OCI-LY7 (cell line): ENCODE results near the gene E2F2. TPM values are rescaled to one million over a fixed set of nuclear protein-coding genes. Genes with fewer than 3 reads are reported as not detected.

ENCODE experiments used
- BruUV-seq: library from RNA; stranded (reverse); fragments of 400-500 nt; replicated peaks from 2 replicates; lab custom pipeline; 2021; lab: Mats Ljungman, UMichigan
- CTCF ChIA-PET: fragments of 300-600 bp; sonication (Branson Sonifier 250); formaldehyde crosslinking; loops from one replicate; lab custom pipeline; 2022; ENCODE audit warnings: antibody characterized with exemption; ENCODE audit not compliant: unreplicated experiment; lab: Charles Lee
- POLR2A ChIA-PET: fragments of 300-600 bp; sonication (Branson Sonifier 250); formaldehyde crosslinking; loops from one replicate; lab custom pipeline; 2022; ENCODE audit warnings: antibody characterized with exemption; lab: Charles Lee
- DNase-seq: peaks from one replicate; pipeline ENCODE4 v3.0.0-alpha.2; 2015; ENCODE audit warnings: low spot score
- H2AFZ ChIP-seq: fragments of 200-600 bp; sonication (generic), shearing (Covaris generic); 2 replicates; pipeline ENCODE4 v1.6.1; 2014; ENCODE audit warnings: mild to moderate bottlenecking, antibody characterized with exemption, low read length, moderate library complexity
- H3K27ac ChIP-seq: fragments of 200-600 bp; sonication (generic); 2 replicates; pipeline ENCODE4 v1.5.1; 2014; ENCODE audit warnings: mixed run types, low read depth, mild to moderate bottlenecking, moderate library complexity, low read length, inconsistent platforms; ENCODE audit not compliant: poor library complexity, severe bottlenecking
- H3K36me3 ChIP-seq: fragments of 200-600 bp; sonication (generic); 2 replicates; pipeline ENCODE4 v1.6.1; 2014; ENCODE audit warnings: mild to moderate bottlenecking, antibody characterized with exemption, low read length, moderate library complexity, mixed read lengths; ENCODE audit not compliant: insufficient read depth
- H3K4me1 ChIP-seq: fragments of 200-600 bp; sonication (generic); 2 replicates; pipeline ENCODE4 v1.5.1; 2014; ENCODE audit warnings: mild to moderate bottlenecking, low read length; ENCODE audit not compliant: insufficient read depth, poor library complexity, severe bottlenecking
- H3K4me2 ChIP-seq: fragments of 200-600 bp; sonication (generic); 2 replicates; pipeline ENCODE4 v1.6.1; 2014; ENCODE audit warnings: mild to moderate bottlenecking, low read length
- H3K4me3 ChIP-seq: fragments of 200-600 bp; sonication (generic); 2 replicates; pipeline ENCODE4 v1.5.1; 2014; ENCODE audit warnings: mild to moderate bottlenecking, low read depth, low read length; ENCODE audit not compliant: poor library complexity, severe bottlenecking
- H3K79me2 ChIP-seq: fragments of 200-600 bp; sonication (generic); 2 replicates; pipeline ENCODE4 v1.6.1; 2016; ENCODE audit warnings: low read depth, mild to moderate bottlenecking, low read length, moderate library complexity, mixed read lengths; ENCODE audit not compliant: insufficient read depth
- H3K9me2 ChIP-seq: fragments of 200-600 bp; sonication (generic); 2 replicates; pipeline ENCODE4 v1.6.1; 2016; ENCODE audit warnings: mild to moderate bottlenecking, low read length, mixed read lengths; ENCODE audit not compliant: insufficient read depth
- H3K9me3 ChIP-seq: fragments of 200-600 bp; sonication (generic); 2 replicates; pipeline ENCODE4 v1.6.1; 2014; ENCODE audit warnings: mild to moderate bottlenecking, mixed run types, low read length, mixed read lengths
- H4K20me1 ChIP-seq: fragments of 200-600 bp; sonication (generic); 2 replicates; pipeline ENCODE4 v1.6.1; 2014; ENCODE audit warnings: mild to moderate bottlenecking, antibody characterized with exemption, low read length, moderate library complexity, mixed read lengths; ENCODE audit not compliant: insufficient read depth
- CTCF ChIP-seq: fragments of 200-600 bp; sonication (generic); conservative IDR thresholded peaks from 2 replicates; pipeline ENCODE4 v1.5.1; 2014; ENCODE audit warnings: mild to moderate bottlenecking, antibody characterized with exemption, low read length, moderate library complexity, mixed read lengths
- EZH2phosphoT487 ChIP-seq: fragments of 200-600 bp; sonication (generic); IDR thresholded peaks from 2 replicates; pipeline ENCODE4 v1.6.1; 2018; ENCODE audit warnings: low read depth, borderline replicate concordance, mild to moderate bottlenecking, mixed run types, antibody characterized with exemption, low read length, moderate library complexity, mixed read lengths
- intact Hi-C: fragments of 100-400 bp; cut with micrococcal nuclease; formaldehyde crosslinking; loops from one replicate; pipeline ENCODE4 v1.10.0; 2022; ENCODE audit not compliant: unreplicated experiment
- total RNA-seq, 2 experiments: library from RNA; depleted of rRNA in 1 of 2; stranded (reverse); fragments of >200 nt in 1 of 2; shearing (Covaris generic) in 1 of 2; gene quantifications; 2 replicates each; pipeline ENCODE4 v1.2.3, GENCODE V29; 2014 to 2022

Gene E2F2
- total RNA-seq, 2 experiments from 2014 or later, result 203 to 212 TPM

GRCh38 chr1:23533246-23534023 is 2.4 kb upstream of the E2F2 start:
- H4K20me1 ChIP-seq, result no peaks in the 10 kb centered on the region
- no peaks in the 10 kb centered on the region for H3K9me2 ChIP-seq
- H3K4me2 ChIP-seq, result peak overlapping the region; percentile 88
- CTCF ChIA-PET, result no interaction called here
- TF ChIP-seq EZH2phosphoT487 (no peak), CTCF (no peak)
- peak; percentile 60 for DNase-seq
- no peaks in the 10 kb centered on the region for H3K9me3 ChIP-seq
- H2AFZ ChIP-seq, result peak overlapping the region; percentile 71
- POLR2A ChIA-PET, result interaction anchor here (1.1 kb wide), 2 partner anchors 37 to 146 kb away, joined by 4 read pairs; no protein-coding TSS in a partner anchor
- peak overlapping the region; percentile 34 for H3K4me3 ChIP-seq
- H3K36me3 ChIP-seq, result peaks cover 25% of the 10 kb centered on the region
- peak overlapping the region; percentile 98 for H3K27ac ChIP-seq
- peaks cover 55% of the 10 kb centered on the region for H3K4me1 ChIP-seq
- no TSS peak for BruUV-seq
- peaks cover 39% of the 10 kb centered on the region for H3K79me2 ChIP-seq
- intact Hi-C loops, result no loop called here

- Histone ChIP-seq H3K4me3 (peak overlapping the region; percentile 84), H3K4me2 (peak overlapping the region; percentile 88), H3K9me3 (no peaks in the 10 kb centered on the region), H3K27ac (peak overlapping the region; percentile 98), H2AFZ (no peak overlapping the region), H3K4me1 (peaks cover 60% of the 10 kb centered on the region), H3K9me2 (no peaks in the 10 kb centered on the region), H4K20me1 (no peaks in the 10 kb centered on the region), H3K36me3 (peaks cover 43% of the 10 kb centered on the region), H3K79me2 (peaks cover 57% of the 10 kb centered on the region)
- DNase-seq, result no peak
- no peak; the same call in 1 of the 2 replicates for TF ChIP-seq CTCF
- no peak for TF ChIP-seq EZH2phosphoT487
- ChIA-PET CTCF (interaction anchor here (0.6 kb wide), 1 partner anchor 20 kb away, joined by 8 read pairs; no protein-coding TSS in a partner anchor), POLR2A (interaction anchor here (0.6 to 5.7 kb wide), 9 partner anchors 17 to 1266 kb away, joined by 3 to 35 read pairs (median 6); no protein-coding TSS in a partner anchor)
- intact Hi-C loops, result no loop called here
- BruUV-seq, result TSS peak; percentile 79
Measured at GRCh38 chr1:23531562-23532094, 595 bp upstream of the E2F2 start.
